Dedifferentiated amniotic fluid mesenchymal stem cell (primary cell): ENCODE data around the gene ZNF277.
A peak's percentile ranks its signal among the peaks of the same experiment; 100 is the strongest.
"Not testable (repeated sequence)": the region's sequence is repeated elsewhere in the genome, so short reads cannot be mapped to it uniquely, and the experiment has no call there.

Experiments
- DNase-seq: peaks from one replicate; pipeline ENCODE4 v3.0.0-alpha.2; 2016; ENCODE audit errors: extremely low spot score

ZNF277 gene

DNA sequence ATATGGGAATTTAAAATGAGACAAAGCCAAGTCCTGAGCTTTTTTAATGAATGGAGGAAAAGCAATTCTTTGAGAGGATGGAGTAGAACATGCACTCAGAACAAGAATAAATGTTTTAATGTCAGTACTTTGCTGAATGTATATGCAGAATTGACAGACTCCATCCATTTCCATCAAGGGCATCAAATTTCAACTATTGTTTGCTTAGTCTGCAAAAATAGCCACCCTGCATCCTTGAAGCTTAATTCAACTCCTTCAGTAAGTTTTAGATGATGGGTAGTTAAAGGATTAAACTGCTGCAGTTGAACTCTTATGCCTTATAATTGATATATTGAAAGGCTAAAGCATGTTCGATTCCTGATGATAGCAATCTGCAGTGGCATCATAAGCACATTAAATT, 144.1 kb downstream of the ZNF277 start:
- no peak for DNase-seq

DNA sequence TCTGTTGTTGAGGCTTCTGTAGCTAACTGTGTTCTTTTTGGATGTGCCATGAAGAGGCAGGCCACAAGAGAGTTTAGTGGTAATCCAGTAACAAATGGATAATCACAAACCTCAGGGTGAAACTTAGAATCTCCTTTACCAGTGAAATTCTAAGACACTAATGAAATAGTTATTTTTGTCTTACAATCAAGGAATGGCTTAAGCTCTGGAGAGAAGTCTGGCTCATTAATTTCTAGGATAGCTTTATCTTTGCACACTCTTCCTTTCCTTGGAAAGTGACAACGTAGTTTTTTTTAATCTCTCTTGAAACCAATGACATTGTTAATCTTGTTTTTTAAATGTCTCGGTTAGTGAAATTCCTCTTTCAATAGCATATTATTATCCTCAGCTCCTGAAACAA, 150.1 kb downstream of the ZNF277 start:
- DNase-seq, result no peak

DNA sequence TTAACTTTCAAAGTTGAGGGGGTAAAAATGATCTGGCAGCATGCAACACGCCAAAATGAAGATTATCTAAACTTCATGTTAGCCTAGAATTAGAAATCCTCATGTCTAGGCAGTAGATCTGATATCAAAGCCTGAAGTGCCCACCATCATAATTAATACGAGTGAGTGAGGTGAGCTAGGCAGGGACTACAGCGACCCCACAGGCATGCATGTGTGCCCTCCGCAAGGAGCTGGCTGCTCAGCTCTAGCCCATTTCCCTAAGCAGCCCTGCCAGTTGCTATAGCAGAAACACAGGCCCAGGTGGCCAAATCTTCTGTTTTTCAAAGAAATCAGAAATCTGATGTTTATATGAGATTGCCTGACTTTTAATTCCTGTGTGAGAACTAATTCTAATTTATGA, 150.6 kb downstream of the ZNF277 start:
- DNase-seq, result no peak

DNA sequence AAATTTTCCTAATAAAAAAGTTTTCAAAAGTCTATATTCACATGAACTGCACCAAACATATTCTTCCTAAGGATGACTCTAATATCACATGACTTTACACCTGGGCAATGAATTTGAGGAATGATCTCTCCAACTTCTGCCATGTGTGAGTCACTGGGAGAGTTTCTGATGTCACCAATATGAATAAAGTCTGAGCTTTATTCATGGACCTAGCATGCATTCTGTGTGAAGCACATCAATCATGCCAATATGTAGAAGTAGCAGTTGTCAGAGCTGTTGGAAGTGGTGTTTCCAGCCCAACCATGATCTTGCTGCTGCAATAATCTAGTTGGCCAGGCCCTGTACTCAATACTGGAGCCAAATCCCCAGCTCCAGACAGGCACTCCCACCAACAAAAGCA, 152.0 kb downstream of the ZNF277 start:
- DNase-seq, result no peak

DNA sequence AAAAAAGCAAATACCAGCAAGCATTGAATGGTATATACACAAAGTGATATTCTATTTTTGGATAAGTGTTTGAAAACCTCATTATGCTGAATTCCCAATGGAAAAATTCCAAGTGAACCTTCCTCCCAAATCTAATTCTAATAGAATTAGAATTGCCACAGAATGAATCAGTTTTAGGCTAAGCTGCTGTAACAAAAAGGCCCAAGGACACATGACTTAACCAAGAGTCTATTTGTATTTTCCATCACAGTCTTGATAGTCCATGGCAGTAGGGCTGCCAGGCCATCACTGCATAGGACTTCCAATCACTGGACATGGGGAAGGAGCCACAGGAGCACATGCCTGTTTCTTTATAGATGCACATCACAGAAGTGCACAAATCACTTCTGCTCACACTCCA, 152.6 kb downstream of the ZNF277 start:
- DNase-seq, result no peak

DNA sequence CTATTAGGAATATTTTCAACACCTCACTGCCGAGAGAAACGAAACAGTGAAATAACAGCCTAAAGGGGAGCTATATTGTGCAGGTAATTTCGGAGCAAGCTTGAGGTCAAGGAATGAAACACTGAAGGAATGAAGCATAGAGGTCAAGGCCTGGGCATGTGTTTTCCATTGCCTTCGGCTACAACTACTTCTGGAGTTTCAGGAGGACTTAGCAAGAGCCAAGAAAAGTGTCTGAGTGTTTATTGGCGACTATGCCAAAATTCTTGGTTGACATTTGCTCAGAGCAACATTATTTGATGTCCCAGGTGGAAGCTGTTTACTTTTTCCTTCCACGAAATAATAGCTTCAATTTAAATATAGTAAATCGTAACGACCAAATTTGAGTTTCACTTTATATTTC, 154.2 kb downstream of the ZNF277 start:
- no peak for DNase-seq

DNA sequence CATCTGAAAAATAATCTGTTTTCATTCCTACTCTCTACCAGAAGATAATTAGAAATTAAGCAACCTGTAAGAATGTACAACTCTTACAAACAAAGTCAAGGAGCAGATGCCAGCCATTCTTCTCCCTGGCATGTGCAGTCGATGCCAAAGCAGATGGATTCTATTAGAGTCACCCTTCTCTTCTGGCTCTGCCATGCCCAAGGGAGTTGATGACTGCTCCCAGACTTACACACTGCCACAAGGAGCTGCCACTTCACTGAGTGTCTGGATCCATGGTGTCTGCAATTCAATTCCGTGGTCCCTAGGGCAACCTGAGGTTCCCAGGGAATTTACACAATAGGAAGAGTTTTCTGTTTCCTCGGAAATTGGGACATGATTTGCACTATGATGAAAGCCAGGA, 154.7 kb downstream of the ZNF277 start:
- DNase-seq, result peak; percentile 20

DNA sequence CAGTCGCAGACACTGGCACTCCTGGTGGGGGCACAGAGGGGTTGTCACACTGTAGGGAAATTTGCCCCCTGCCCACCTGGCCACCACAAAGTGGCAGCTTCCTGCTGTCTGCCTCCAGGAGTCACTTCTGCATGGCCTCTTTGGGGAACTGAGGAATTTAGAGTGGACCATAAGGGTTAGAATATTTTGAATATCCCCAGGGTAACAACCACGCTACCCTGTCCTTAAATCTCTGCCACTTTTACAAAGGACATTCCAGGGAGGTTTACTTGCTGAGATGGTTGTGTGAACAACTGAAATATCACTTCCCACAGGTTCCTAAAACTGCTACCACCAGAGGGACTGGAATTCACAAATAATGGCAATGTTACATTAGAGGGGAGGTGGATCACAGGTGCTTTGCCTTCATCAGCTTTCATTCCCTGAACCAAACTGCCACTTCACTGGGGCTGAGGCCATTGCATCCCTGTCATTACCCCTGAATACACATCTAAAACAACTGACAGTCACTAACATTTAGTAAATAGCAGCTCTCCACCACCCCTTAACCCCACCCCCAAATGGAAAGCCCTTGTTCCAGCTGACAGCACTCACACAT, 155.7 kb downstream of the ZNF277 start:
- no peak for DNase-seq

DNA sequence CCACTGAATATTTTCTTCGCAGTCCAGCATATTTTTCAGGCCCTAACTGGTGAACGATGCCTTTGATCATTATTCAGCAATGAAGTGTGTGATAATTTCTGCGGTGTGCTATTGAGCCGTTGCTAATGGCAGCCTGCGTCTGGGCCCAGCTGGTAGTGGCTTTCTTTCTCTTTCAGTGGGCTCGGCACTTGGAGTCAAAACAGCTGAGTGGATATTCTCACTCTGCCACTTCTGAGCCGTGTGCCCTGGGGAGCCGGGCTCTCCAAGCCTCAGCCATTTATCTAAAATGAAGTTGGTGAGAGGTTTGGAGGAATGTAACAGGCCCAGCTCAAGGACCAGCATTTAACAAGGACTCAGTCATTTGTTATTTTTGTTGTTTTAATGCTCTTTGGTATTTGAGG, 156.2 kb downstream of the ZNF277 start:
- DNase-seq, result no peak

DNA sequence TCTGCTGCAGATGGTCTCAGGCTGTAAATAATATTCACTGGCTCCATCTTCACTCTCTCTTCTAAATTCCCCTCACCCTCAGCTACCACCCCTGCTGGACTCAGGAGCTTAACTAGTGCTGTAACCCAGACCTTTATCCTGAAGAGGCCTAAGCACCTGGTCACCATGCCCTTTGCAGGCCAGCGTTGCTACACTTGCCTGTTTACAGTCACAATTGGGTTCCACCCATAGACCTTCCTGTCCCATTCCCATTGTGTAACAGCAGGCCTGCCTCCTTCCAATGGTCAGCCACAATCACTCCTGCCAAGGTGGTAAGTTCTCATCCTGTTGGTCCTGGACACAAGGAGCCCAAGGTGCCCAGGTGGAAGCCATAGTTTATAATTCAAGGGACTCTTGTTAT, 157.9 kb downstream of the ZNF277 start:
- DNase-seq, result no peak

DNA sequence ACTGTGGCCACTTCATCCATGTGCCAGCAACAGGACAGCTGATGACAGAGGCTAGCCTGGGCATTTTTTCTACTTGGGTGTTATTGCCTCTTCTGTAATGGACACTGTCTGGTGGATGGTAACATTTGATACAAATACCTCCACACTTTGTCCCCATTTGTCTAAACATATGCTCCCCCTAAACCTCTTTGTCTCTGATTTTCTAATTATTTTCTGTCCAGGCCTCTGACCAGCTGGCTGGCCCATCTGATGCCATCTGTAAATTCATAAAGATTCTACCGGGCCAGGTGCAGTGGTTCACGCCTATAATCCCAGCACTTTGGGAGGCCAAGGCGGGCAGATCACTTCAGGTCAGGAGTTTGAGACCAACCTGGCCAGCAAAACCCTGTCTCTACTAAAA, 159.1 kb downstream of the ZNF277 start:
- no peak for DNase-seq

DNA sequence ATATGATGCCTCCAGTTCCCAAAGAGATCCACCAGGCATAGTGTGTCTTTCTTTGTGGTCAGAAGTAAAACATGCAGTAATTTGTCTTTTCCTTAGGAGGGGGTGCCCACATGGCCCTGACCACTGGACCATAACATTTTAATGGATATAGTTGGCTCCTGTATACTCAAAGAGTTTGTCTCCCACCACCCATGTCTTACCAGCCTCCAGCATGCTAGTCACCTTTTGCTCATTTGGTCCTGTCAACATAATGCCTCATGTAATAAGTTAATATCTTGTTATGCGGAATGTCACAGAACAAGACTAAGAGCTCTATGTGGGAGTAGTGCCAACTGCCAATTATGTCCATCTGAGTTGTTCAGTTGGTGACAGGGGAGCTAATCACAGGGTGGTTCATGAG, 160.4 kb downstream of the ZNF277 start:
- no peak for DNase-seq

DNA sequence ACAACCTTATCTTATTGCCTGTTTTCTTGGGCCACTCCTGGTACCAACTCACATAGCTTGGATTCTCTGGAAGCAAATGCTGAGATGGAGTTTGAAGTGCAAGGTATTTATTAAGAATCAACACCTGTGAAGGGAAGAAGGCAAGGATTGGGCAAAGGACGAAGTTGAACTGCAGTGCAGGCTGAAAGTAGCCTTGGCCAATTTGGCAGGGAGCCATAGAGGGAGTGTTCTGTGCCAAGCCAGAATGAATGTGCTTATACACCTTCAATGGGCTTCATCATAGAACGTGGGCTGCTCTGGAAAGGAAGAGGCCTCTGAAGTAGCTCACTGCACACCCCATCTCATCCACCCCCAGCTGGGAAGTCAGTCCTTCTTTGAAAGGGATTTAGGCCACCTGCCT, 163.9 kb downstream of the ZNF277 start:
- no peak for DNase-seq

DNA sequence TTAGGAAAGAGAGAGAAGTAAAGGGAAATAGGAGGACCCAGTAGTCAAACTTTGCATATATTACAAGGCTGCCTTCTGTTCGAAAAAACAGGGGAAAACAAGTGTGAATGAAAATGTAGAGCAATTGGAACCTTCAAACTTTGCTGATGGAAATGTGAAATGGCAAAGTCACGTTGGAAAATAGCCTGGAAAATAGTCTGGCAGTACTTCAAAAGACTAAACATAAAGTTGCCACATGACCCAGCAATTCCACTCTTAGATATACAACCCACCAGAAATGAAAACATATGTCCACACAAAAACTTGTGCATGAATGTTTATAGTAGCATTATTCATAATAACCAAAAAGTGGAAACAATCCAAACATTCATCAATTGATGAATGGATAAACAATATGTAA, 165.2 kb downstream of the ZNF277 start:
- no peak for DNase-seq

DNA sequence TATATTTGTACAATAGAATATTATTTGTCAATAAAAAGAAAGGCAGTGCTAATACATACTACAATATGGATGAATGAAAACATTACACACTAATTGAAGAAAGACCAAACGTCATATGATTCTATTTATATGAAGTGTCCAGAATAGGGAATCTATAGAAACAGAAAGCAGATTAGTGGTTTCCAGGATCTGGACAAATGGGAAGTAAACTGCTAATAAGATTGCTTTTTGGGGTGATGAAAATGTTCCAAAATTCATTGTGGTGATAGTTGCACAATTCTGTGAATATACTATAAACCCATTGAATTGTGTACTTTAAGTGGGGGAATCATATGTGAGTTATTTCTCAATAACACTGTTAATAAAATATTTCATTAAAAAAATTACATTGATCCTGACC, 165.6 kb downstream of the ZNF277 start:
- no peak for DNase-seq

DNA sequence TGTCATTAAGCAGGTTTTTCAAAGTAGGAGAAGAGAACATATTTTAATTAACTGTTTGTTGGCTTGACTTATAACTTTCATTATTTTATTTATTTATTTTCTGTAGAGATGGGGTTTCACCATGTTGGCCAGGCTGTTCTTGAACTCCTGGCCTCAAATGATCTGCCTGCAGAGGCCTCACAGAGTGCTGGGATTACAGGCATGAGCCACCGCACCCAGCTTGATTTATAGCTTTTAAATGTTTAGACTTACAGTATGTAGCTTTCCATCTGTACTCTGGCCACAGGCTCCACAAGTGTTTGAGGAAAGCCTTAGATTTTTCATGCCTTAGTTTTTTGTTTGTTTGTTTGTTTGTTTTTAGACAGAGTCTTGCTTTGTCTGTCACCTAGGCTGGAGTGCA, 171.1 kb downstream of the ZNF277 start:
- DNase-seq, result no peak

DNA sequence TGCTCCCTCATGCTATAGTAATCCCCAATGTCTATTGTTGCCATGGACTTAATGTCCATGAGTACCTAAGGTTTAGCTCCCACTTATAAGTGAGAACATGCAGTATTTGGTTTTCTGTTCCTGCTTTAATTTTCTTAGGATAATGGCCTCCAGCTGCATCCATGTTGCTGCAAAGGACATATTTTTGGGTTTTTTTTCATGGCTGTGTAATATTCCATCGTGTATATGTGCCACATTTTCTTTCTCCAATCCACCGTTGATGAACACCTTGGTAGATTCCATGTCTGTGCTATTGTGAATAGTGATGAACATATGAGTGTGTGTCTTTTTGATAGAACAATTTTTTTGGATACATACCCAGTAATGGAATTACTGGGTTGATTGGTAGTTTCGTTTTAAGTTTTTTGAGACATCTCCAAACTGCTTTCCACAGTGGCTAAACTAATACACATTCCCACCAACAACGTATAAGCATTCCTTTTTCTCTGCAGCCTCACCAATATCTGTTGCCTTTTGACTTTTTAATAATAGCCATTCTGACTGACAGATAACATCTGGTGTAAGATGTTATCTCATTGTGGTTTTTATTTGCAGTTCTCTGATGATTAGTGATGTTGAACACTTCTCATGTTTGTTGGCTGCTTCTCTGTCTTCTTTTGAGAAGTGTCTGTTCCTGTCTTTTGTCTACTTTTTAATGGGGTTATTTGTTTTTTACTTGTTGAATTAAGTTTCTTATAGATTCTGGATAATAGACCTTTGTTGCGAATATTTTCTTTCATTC, 175.0 kb downstream of the ZNF277 start:
- no peak for DNase-seq

DNA sequence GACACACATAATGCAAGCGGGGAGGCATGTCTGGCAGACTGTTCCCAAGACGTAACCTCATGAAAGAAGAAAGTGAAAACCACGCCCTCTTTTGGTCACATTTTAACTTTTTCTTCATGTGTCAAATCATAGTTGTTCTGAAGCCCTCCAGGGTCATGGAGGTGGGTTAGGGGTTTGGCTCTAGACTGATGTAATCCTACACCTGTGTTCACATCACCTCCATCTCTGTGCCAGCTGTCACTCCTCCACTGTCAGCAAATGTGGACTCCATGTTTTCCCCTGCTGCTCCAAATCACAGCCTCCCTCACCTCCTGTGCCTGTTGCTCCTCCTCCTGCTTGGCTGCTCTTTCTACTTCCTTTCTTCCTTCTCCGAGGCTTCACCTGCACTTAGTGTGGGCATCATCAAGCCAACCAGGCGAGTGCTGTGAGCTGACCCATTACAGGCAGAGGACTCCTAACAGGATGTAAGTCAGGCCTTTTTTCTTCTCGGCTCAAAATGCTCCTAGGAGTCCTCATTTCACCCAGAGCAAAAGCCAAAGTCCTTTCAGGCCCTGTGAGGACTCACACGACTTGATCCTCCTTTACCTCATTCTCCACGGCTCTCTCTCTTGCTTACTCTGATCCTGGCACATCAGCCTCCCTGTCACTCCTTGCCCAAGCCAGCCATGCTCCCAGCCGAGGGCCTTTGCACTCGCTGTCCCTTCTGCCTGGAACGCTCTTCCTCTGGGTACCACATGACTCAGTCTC, 177.3 kb downstream of the ZNF277 start:
- DNase-seq, result no peak

DNA sequence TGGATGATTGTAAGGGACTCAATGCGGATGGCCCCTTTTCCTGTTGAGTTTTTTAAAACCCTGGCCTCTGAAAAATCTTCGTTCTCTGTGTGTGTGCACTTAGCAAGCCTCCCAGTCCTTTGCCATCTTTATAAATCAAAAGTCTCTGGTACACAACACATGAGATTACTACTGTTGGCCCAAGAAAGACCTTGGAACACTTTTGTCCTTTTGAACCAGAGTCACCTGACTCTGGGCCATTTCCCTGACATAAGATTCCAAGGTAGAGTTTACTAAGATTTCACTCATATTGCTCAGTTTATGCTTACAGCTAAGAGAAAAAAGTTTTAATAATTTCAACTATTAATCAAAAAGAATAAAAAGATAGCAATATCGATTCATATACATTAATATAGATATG, 179.0 kb downstream of the ZNF277 start:
- no peak for DNase-seq

DNA sequence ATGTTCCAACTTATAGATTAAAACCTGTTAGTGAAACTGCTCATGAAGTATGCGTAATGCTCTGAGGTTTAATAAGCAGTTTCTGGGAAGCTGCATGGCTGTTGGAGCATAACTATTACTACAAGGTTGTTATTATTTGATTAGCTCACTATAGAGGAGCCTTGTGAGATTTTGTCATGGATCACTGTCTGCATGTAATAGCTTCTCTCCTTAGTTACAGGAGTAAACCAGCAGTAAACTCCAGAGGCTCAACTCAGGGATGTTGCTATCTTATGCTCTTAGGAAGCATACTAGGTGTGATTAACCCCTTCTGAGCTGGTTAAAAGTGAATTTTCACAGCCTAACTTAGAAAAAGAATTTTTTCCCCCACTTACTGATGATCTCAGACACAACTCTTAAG, 180.1 kb downstream of the ZNF277 start:
- DNase-seq, result no peak

DNA sequence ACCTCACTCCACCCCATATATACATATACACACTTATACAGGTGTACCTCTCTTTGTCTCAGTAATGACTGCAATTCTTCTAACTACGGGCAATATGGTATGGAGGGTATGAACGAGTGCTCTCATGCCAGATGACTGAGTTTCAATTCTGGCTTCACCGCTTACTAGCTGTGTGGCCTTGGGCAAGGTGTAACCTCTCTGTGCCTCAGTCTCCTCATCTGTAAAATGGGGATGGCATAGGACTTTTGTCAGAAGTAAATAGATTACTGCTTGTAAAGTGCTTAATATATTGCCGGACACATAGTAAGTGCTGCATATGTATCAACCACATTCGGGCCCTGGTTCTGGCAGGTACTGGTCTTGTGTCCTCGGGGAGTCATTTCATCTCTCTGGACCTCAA, 183.7 kb downstream of the ZNF277 start:
- DNase-seq, result no peak

DNA sequence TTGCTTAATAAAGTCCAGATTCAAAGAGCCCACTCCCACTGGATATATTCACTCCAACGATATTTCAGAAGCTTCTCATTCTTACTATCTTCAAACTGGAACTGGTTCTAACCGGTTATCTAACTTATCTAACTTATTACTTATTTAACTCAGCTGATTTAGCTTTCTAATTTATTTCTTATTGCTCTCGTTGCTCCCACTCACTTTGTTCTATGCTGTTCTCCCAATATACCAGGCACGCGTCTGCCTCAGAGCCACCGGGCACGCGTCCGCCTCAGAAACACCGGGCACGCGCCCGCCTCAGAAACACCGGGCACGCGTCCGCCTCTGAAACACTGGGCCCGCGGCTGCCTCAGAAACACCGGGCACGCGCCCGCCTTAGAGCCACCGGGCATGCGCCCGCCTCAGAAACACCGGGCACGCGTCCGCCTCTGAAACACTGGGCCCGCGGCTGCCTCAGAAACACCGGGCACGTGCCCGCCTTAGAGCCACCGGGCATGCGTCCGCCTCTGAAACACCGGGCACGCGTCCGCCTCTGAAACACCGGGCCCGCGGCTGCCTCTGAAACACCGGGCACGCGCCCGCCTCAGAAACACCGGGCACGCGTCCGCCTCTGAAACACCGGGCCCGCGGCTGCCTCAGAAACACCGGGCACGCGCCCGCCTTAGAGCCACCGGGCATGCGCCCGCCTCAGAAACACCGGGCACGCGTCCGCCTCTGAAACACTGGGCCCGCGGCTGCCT, 184.8 kb downstream of the ZNF277 start:
- DNase-seq, result not testable (repeated sequence)
